GM21381 (cell line): Measurements from ENCODE around the gene SP6.
A peak's percentile ranks its signal among the peaks of the same experiment; 100 is the strongest.

ENCODE experiments used
- ATAC-seq: cut with Tn5 transposase; IDR thresholded peaks from one replicate; pipeline ENCODE4 v1.9.1; 2021; ENCODE audit warnings: mild to moderate bottlenecking, moderate library complexity; ENCODE audit not compliant: unreplicated experiment

Gene SP6

GRCh38 chr17:47838636-47839035, 12.3 kb downstream of the SP6 start:
- no peak for ATAC-seq

GRCh38 chr17:47837401-47838039, 13.4 kb downstream of the SP6 start:
- ATAC-seq = no peak

GRCh38 chr17:47836601-47837000, 14.4 kb downstream of the SP6 start:
- ATAC-seq = no peak

- ATAC-seq = no peak
These were observed 16.2 kb downstream of the SP6 start for GRCh38 chr17:47834756-47835155.

- ATAC-seq = peak; percentile 22
These were observed 19.0 kb downstream of the SP6 start for GRCh38 chr17:47831934-47832327.

- peak; percentile 91 for ATAC-seq
These were observed 19.7 kb downstream of the SP6 start, which contains the start of the genes LRRC46 and MRPL10 for GRCh38 chr17:47831003-47831933. LRRC46 (plus strand) TSS chr17:47831670; CDS start chr17:47831990, 320 bp downstream. MRPL10 (minus strand) TSS chr17:47831541; CDS start chr17:47831511, 30 bp downstream.

GRCh38 chr17:47830396-47831002, 20.5 kb downstream of the SP6 start:
- ATAC-seq = no peak

- no peak for ATAC-seq
These were observed 21.1 kb downstream of the SP6 start for GRCh38 chr17:47829870-47830269.

GRCh38 chr17:47823519-47823918, 27.4 kb downstream of the SP6 start:
- ATAC-seq = no peak

- no peak for ATAC-seq
These were observed 28.2 kb downstream of the SP6 start for GRCh38 chr17:47822785-47823184.

- peak; percentile 78 for ATAC-seq
These were observed 29.3 kb downstream of the SP6 start, which contains the start of gene OSBPL7 for GRCh38 chr17:47821424-47822391. OSBPL7 (minus strand) TSS chr17:47821794; CDS start chr17:47820278, 1,516 bp downstream.

GRCh38 chr17:47821031-47821423, 29.9 kb downstream of the SP6 start:
- no peak for ATAC-seq

- ATAC-seq = no peak
These were observed 30.8 kb downstream of the SP6 start for GRCh38 chr17:47820033-47820789.

- no peak for ATAC-seq
These were observed 31.5 kb downstream of the SP6 start for GRCh38 chr17:47819475-47819874.

GRCh38 chr17:47818002-47818695, 32.8 kb downstream of the SP6 start:
- no peak for ATAC-seq

- ATAC-seq = no peak
These were observed 34.0 kb downstream of the SP6 start for GRCh38 chr17:47816947-47817346.

- no peak for ATAC-seq
These were observed 34.7 kb downstream of the SP6 start for GRCh38 chr17:47816111-47816735.

GRCh38 chr17:47815106-47815918, 35.7 kb downstream of the SP6 start:
- ATAC-seq = no peak
